GM18951 (cell line): ENCODE measurements around the gene LBH.
"Not testable (repeated sequence)": the region's sequence is repeated elsewhere in the genome, so short reads cannot be mapped to it uniquely, and the experiment has no call there.

ENCODE experiments used
- POLR2A ChIP-seq: IDR thresholded peaks from 4 replicates; pipeline ENCODE4 v1.6.1; 2011; ENCODE audit warnings: mild to moderate bottlenecking; ENCODE audit not compliant: insufficient read length, insufficient read depth; ENCODE audit errors: extremely low read depth
- in situ Hi-C: fragments of 300-500 bp; cut with MboI; formaldehyde crosslinking; loops from one replicate; pipeline ENCODE4 v1.12.0; 2022; ENCODE audit warnings: low sequenced_read_pairs, mixed read lengths, inconsistent platforms; ENCODE audit not compliant: unreplicated experiment

LBH gene

DNA sequence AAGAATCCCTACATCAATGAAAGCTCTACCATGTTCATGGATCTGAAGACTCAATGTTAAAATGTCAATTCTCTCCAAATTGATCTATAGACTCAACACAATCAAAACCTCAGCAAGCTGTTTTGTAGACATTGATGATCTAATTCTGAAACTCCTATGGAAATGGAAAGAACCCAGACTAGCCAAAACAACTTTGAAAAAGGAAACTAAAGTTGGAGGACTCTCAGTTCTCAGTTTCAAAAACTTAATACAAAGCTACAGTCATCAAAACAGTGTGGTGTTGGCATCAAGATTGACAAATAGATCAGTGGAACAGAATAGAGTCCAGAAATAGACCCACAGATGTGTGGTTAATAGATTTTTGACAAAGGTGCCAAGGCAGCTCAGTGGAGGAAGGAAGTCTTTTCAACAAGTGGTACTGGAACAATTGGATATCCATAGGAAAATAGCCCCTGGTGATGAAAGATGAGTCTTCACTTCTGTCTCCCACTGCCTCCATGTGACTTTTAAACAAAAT lies 30.4 kb downstream of the LBH start:
- in situ Hi-C loops = no loop called here
- TF ChIP-seq POLR2A = no peak

DNA sequence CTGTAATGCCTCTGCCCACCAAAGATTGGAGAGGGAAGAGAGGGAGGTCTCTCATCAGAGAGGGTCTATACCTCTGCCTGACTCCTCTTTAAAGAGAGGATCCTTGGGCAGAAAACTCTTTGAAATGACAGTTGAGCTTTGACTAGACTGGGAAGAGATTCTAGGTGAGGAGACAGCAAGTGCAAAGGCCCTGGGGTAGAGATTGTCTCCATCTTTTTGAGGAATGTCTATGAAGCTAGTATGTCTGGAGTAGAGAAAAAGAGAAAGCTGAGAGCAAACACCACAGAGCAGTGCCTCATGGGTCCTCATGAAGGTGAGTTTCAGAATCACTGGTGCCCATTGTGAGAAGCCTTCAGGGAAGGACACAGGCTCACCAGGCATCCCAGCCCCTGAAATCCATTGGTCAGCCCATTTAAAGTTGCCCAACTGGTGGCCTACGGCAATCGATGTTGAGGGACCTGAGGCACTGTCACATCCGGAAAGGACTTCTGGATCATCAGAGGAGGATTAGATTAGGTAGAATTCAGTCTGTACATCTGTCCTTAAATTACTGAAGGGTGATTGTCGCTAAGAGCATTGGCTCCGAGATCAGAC lies 31.5 kb downstream of the LBH start:
- no peak for TF ChIP-seq POLR2A
- in situ Hi-C loops = no loop called here

DNA sequence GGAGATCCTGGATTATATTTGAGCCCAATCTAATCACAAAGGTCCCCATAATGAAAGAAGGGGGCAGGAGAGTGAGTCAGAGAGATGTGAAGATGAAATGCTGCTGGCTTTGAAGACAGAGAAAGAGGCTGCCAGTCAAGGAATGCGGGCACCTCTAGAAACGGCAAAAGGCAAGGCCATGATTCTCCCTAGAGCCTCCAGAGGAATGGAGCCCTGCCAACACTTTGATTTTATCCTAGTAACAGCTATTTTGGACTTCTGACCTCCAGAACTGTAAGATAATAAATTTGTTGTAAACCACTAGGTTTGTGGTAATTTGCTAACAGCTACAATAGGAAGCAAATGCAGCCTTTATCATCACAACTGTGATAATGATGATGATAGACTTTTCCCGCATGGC lies 32.9 kb downstream of the LBH start:
- in situ Hi-C loops = no loop called here
- no peak for TF ChIP-seq POLR2A

DNA sequence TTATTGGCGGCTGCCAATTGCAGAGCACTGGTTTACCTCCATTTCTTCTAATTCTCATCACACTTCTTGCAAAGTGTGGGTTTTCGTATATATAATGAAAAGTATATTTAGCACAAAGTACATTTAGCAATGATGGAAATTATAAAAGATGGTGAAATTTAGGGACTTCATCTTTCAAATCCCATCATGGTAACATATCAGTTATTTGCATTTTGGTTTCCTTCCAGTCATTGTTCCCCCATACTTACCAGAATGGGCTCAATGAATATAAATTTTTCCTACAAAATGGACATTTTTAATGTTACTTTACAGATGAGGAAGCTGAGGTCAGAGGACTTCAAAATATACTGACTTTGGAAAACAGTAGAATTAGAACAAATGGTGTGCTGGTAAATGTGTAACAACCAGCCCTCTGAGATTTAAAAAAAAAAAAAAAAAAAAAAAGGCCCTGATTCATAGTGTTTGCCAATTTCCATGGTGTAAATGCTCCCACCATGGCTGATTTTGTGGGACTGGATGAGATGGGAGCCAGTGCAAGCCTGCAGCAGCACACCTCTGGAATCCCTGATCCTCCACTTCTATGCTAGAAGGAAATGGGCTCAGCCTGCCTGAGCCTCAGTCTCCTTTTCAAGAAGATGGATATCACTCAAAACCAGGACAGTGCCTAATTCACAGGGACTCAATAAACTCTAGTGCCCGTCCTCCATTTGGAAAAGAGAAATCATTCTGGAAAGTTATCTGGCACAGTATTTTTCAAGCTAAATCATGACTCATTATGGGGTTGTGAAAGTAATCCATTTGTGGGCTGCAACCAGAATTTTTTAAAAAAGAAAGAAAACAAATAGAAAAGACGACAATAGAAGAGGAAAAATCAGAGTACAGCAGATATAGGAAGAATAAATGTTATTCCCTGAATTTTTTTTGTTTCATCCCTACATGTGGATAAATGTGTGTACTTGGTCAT lies 34.0 kb downstream of the LBH start:
- TF ChIP-seq POLR2A = no peak
- in situ Hi-C loops = no loop called here

DNA sequence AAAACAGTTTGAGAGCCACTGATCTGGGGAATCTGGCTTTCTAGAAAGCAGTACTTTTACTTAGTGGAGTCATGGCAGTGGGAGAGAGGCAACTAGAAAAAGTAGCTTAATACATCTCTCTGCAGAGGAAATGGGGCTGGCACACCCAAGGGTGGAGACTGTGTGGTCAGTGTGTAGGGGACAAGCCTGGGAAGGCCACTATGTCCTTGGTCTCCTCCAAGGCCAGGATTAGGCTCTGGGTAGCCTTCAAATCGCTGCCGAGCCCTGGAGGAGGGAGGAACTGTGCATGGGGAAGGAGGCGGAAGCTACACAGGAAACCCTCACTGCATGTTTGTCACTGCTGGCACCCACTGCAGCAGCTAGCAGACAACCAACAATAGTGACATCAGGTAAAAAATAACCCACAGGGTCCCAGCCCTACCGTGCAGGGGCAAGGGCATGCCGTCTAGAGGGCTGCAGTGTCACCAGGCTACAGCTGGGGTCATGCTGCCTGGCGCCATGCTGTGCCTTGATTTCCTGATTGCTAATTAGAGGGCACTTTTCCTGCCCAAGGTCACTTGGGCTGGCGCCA lies 34.8 kb downstream of the LBH start:
- in situ Hi-C loops = no loop called here

DNA sequence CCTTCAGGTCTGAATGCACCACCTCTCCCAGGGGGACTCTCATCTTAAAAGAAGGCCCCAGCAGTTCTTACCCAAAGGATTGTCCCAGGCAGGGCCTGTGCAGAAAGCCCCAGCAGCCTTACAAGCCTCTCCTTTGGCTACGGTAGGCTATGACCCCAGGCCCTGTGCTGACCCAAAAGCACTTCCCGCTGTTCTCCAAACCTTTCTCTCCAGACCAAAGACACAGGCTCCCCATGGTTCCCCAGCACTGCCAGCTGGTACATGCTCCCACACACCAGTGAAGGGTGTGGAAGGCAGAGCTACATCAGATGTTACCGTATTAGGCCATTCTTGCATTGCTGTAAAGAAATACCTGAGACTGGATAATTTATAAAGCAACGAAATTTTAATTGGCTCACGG lies 35.4 kb downstream of the LBH start:
- in situ Hi-C loops = no loop called here
- no peak for TF ChIP-seq POLR2A

More for the DNA sequence above, 34.8 kb downstream of the LBH start:
- no peak for TF ChIP-seq POLR2A

DNA sequence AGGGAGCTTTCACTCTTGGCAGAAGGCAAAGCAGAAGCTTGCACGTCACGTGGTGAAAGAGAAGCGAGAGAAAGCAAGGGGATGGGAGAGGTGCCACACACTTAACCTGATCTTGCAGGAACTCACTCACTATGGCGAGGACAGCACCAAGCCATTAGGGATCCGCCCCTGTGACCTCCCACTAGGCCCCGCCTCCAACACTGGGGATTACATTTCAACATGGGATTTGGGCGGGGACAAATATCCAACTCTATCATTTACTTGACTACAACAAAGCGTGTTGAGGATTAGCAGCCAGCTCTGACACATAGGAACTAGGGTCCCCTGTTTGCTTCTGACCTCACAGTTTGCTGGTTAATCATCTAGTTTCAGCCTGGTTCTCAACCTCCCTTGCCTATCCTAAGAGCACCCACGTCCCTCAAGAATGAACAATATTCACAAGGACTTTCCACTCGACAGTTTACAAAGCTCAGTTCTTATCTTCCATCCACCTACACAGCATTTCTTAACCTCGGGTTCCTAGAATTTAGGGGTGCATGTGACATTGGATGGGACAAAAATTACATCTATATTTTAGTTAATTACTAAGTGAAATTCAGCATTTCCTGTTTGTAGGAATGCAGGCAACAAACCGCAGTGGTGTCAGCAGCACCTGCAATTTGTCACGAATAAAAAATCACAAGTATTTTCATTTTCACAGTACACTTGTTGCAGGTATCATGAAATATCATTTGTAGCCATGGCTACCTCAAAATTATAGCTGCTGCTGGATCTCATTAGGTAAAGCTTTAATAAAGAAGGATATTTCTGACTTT lies 36.0 kb downstream of the LBH start:
- TF ChIP-seq POLR2A = no peak
- in situ Hi-C loops = no loop called here

DNA sequence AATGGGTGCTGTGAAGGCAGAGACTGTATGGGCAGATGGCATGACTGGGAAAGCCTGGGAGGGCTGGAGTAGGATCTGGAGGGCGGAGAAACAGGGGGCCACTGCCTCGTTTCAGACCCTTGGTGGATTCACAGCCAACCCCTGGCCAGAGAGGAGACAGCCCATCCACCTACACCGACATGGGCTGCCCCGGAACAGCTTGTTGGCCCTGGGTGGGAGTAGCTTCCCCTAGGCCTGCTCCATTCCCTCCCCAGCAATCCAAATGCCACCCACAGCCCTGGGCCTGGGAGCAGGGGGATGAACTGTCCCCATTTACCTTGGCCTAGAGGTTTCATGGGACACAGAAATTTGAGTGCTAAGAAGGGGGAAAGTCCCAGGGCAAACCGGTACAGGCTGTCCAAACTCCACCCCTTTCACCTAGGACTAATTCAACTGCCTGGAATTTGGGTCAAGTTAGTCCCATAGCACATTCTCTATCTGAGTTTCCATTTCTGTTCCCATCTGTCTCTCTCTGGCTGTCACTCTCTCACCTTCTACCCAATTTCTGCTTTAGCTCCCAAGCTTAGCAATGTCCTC lies 37.0 kb downstream of the LBH start:
- no peak for TF ChIP-seq POLR2A
- in situ Hi-C loops = no loop called here

DNA sequence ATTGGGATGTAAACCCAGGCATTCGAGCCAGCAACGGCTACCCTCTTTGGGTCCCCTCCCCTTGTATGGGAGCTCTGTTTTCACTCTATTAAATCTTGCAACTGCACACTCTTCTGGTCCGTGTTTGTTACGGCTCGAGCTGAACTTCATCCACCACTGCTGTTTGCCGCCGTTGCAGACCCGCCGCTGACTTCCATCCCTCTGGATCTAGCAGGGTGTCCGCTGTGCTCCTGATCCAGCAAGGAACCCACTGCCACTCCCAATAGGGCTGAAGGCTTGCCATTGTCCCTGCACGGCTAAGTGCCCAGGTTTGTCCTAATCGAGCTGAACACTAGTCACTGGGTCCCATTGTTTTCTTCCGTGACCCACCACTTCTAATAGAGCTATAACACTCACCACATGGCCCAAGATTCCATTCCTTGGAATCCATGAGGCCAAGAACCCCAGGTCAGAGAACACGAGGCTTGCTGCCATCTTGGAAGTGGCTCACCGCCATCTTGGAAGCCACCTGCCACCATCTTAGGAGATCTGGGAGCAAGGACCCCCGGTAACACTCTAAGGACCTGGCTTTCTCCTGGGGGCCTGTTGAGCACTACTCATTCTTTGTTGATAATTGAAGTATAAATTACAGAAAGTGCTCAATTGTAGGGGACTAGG lies 37.9 kb downstream of the LBH start:
- in situ Hi-C loops = not testable (repeated sequence)

DNA sequence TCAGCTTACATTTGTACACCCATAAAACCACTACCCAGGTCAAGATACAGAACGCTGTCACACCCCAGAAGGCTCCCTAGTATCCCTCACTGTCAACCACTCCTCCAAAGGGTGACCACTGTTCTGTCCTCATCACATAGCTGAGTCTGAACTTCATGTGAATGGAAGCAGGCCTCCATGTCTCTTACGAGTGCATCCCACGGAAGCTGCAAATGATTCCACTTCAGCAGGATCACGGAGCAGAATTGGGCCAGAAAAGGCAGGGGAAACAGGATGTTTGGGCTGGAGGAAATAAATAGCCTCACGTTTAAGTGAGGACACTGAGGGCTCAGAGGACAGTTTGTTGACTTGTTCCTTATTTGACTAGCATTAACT lies 38.4 kb downstream of the LBH start:
- in situ Hi-C loops = no loop called here
- no peak for TF ChIP-seq POLR2A

DNA sequence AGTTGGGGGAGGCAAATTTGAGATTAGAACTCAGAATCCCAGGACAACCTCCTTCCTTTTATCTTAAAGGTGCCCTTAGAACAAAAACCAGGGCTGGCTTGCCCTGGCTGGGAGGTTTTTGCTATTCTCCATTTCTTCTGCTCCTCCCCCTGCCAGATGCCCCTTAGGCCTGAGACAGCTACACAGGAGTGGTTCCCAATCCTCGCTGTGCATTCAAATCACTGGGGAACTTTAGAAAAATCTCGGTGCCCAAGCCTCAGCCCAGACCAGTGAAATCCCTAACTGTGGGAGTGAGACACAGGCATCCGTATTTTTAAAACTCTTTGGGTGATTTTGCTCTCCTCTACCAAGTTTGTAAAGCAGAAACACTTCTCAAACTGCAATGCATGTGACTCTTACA lies 38.8 kb downstream of the LBH start:
- no peak for TF ChIP-seq POLR2A
- in situ Hi-C loops = no loop called here

DNA sequence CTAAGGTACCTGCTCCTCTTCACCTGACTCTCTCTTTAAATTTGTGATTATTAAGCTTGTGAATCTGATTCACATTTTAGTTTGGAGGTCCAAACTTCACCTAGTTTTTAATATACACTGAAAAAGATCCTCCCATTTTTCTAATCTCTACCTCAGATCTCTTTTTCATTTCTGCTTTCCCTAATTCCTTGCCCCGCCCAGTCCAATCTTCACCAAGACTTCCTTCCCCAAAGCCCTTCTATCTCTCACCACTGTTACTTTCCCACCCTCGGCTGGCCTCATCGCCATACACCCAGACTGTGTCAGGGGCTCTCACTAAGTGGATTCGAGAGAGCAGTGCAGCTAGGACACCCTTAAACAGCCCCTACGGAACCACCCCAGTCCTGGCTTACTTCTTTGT lies 40.0 kb downstream of the LBH start:
- in situ Hi-C loops = no loop called here
- TF ChIP-seq POLR2A = no peak

DNA sequence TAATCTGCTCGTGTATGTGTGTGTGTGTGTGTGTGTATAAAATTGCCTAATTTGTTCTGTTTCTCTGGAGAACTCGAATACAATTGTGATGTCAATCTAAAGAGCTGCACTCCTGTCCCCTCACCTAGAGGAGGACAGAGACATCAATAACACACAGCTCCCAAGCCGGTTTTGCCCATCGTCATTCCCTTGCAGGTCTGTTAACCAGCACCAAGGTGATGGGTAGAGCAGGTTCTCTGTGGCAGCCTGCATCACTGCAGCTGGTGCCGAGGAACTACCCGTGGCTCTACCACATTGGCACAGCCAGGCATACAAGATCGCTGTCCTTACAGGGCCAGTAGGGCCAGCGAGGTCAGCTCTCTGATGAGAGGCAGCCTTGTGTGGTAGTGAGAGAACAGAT lies 41.0 kb downstream of the LBH start:
- in situ Hi-C loops = no loop called here
- TF ChIP-seq POLR2A = no peak
